Stimulated activated CD8-positive, alpha-beta memory T cell treated with anti-CD3 and anti-CD28 coated beads, Interleukin-12 subunit alpha, Interleukin-12 subunit beta, amount 100 ng/mL, for 4 hours (primary cell): ENCODE results near the gene HSPG2.

Experiments
- DNase-seq: peaks from one replicate; pipeline ENCODE4 v3.0.0-alpha.2; 2020; ENCODE audit warnings: low read depth

Gene HSPG2

GRCh38 chr1:21898326-21899200, 38.5 kb downstream of the HSPG2 start:
- DNase-seq: no peak

GRCh38 chr1:21897844-21898243, 39.3 kb downstream of the HSPG2 start:
- no peak for DNase-seq

GRCh38 chr1:21896652-21897532, 40.2 kb downstream of the HSPG2 start:
- DNase-seq: no peak

GRCh38 chr1:21896026-21896425, 41.1 kb downstream of the HSPG2 start:
- no peak for DNase-seq

GRCh38 chr1:21894034-21894881, 42.9 kb downstream of the HSPG2 start:
- no peak for DNase-seq

GRCh38 chr1:21893046-21893805, 43.9 kb downstream of the HSPG2 start:
- DNase-seq: no peak

- no peak for DNase-seq
Observed at GRCh38 chr1:21891621-21892479, 45.3 kb downstream of the HSPG2 start.

GRCh38 chr1:21891081-21891480, 46.0 kb downstream of the HSPG2 start:
- no peak for DNase-seq

GRCh38 chr1:21888500-21888899, 48.6 kb downstream of the HSPG2 start:
- no peak for DNase-seq

- no peak for DNase-seq
Observed at GRCh38 chr1:21887796-21888195, 49.3 kb downstream of the HSPG2 start.

GRCh38 chr1:21887216-21887736, 49.8 kb downstream of the HSPG2 start:
- DNase-seq: no peak

- DNase-seq: no peak
Observed at GRCh38 chr1:21886486-21887215, 50.5 kb downstream of the HSPG2 start.

GRCh38 chr1:21885236-21886037, 51.7 kb downstream of the HSPG2 start:
- DNase-seq: no peak

GRCh38 chr1:21884456-21885235, 52.5 kb downstream of the HSPG2 start:
- no peak for DNase-seq

GRCh38 chr1:21882721-21883415, 54.2 kb downstream of the HSPG2 start:
- no peak for DNase-seq

GRCh38 chr1:21881250-21881649, 55.9 kb downstream of the HSPG2 start:
- DNase-seq: no peak

GRCh38 chr1:21880619-21880970, 56.5 kb downstream of the HSPG2 start:
- no peak for DNase-seq
